ENCODE data around the gene ITCH. TPM values are rescaled to one million over a fixed set of nuclear protein-coding genes. Genes with fewer than 3 reads are reported as not detected.
"Not testable (repeated sequence)": the region's sequence is repeated elsewhere in the genome, so short reads cannot be mapped to it uniquely, and the experiment has no call there.

ITCH gene
- total RNA-seq, 2 donors from 2014 or later, result 35.6 to 40.2 TPM

GRCh38 chr20:34355427-34355826 lies 7.6 kb upstream of the ITCH start:
- H3K4me3 ChIP-seq, result no peak overlapping the region
- H3K9me3 ChIP-seq, result no peaks in the 10 kb centered on the region
- H3K27ac ChIP-seq, result no peak overlapping the region
- TF ChIP-seq, protein P1, sequence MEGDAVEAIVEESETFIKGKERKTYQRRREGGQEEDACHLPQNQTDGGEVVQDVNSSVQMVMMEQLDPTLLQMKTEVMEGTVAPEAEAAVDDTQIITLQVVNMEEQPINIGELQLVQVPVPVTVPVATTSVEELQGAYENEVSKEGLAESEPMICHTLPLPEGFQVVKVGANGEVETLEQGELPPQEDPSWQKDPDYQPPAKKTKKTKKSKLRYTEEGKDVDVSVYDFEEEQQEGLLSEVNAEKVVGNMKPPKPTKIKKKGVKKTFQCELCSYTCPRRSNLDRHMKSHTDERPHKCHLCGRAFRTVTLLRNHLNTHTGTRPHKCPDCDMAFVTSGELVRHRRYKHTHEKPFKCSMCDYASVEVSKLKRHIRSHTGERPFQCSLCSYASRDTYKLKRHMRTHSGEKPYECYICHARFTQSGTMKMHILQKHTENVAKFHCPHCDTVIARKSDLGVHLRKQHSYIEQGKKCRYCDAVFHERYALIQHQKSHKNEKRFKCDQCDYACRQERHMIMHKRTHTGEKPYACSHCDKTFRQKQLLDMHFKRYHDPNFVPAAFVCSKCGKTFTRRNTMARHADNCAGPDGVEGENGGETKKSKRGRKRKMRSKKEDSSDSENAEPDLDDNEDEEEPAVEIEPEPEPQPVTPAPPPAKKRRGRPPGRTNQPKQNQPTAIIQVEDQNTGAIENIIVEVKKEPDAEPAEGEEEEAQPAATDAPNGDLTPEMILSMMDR (IDR thresholded peaks at IDR 0.05), result no peak
- DNase-seq (ENCODE audit: low spot score), result no peak
- H3K36me3 ChIP-seq, result no peaks in the 10 kb centered on the region
- no peaks in the 10 kb centered on the region for H3K4me1 ChIP-seq
- H3K27me3 ChIP-seq, result no peaks in the 10 kb centered on the region

GRCh38 chr20:34359729-34360128 lies 3.3 kb upstream of the ITCH start:
- H3K36me3 ChIP-seq; DNase-seq (ENCODE audit: low spot score); H3K27me3 ChIP-seq; H3K9me3 ChIP-seq; H3K4me1 ChIP-seq; H3K27ac ChIP-seq; H3K4me3 ChIP-seq: not testable (repeated sequence)

- Histone ChIP-seq H3K4me1 (peaks cover 0 to 33% of the 10 kb centered on the region in 2 donors), H3K27me3 (no peaks in the 10 kb centered on the region)
Measured at GRCh38 chr20:34362502-34363061, 491 bp upstream of the ITCH start.

DNA sequence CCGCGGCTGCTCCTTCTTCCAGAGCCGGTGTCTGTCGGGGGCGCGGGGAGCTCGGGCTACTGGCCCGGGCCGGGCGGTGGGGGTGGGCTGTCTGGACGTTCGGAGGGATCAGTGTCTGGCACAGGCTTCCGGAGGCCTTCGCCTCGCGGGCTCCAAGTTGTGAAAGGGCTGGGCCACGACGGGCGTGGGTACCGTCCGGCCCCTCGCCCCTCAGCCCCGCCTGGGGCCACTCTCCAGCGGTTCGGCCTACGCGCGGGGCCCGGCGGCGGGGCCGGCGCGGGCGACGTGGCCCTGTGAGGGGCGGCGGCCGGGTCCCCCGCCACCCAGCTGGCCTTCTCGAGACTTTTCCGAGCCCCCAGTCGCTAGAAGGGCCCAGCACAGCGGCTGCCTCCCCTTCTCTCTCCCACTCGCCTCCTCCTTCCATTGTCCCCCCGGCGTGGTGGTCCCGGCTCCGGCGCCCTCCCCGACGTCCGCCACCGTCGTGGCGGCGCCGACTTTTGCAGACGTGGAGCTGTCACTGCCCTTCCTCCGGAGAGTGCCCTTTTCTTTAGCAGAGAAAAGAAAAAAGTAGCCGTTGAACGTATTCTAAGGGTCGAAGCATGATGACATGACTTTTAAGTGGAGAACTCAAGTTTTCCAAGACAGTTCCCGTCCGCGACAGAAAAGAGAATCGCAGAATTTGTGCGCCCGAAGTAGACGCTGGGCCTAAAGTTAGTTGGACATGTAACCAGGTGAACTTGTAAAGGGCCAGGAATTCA lies 571 bp downstream of the ITCH start:
- no peak for DNase-seq (ENCODE audit: low spot score)
- H3K9me3 ChIP-seq, result no peaks in the 10 kb centered on the region
- peak overlapping the region; percentile 94 to 99 for H3K4me3 ChIP-seq
- TF ChIP-seq, protein P1 (IDR thresholded peaks at IDR 0.05), result no peak
- H3K4me1 ChIP-seq, result peaks cover 0 to 39% of the 10 kb centered on the region in 2 donors
- no peaks in the 10 kb centered on the region for H3K27me3 ChIP-seq
- H3K36me3 ChIP-seq, result no peaks in the 10 kb centered on the region
- H3K27ac ChIP-seq, result peak overlapping the region; percentile 97 to 99

More at GRCh38 chr20:34362502-34363061, 491 bp upstream of the ITCH start:
- no peak for DNase-seq (ENCODE audit: low spot score)
- Histone ChIP-seq H3K36me3 (no peaks in the 10 kb centered on the region), H3K27ac (peak overlapping the region; percentile 97 to 99), H3K4me3 (peak overlapping the region; percentile 94 to 99), H3K9me3 (no peaks in the 10 kb centered on the region)
- TF ChIP-seq, protein P1 (IDR thresholded peaks at IDR 0.05), result no peak

- TF ChIP-seq, protein P1 (IDR thresholded peaks at IDR 0.05), result no peak
- DNase-seq (ENCODE audit: low spot score), result no peak
- Histone ChIP-seq H3K27ac (peak overlapping the region; percentile 97 to 99), H3K36me3 (peaks cover 1% of the 10 kb centered on the region), H3K4me3 (peak overlapping the region; percentile 94 to 99), H3K27me3 (no peaks in the 10 kb centered on the region), H3K4me1 (peaks cover 0 to 39% of the 10 kb centered on the region in 2 donors), H3K9me3 (no peaks in the 10 kb centered on the region)
Measured at GRCh38 chr20:34364223-34364506, 1.1 kb downstream of the ITCH start.

- H3K4me3 ChIP-seq, result no peak overlapping the region
Measured at GRCh38 chr20:34365765-34366213, 2.7 kb downstream of the ITCH start.

More at GRCh38 chr20:34365765-34366213, 2.7 kb downstream of the ITCH start:
- Histone ChIP-seq H3K4me1 (peaks cover 0 to 39% of the 10 kb centered on the region in 2 donors), H3K36me3 (peaks cover 16% of the 10 kb centered on the region), H3K27me3 (no peaks in the 10 kb centered on the region), H3K9me3 (no peaks in the 10 kb centered on the region), H3K27ac (no peak overlapping the region)
- no peak for DNase-seq (ENCODE audit: low spot score)
- TF ChIP-seq, protein P1 (IDR thresholded peaks at IDR 0.05), result no peak
